Right renal pelvis (tissue), 4 donors: ENCODE results near the gene AMN1. TPM values are rescaled to one million over a fixed set of nuclear protein-coding genes. Genes with fewer than 3 reads are reported as not detected.
"Not testable (repeated sequence)": the region's sequence is repeated elsewhere in the genome, so short reads cannot be mapped to it uniquely, and the experiment has no call there.

Experiments used
- DNase-seq, 4 donors: peaks; one replicate each; pipeline ENCODE4 v3.0.0-alpha.2; 2013; ENCODE audit warnings: low read depth in 4 of 4, low spot score in 3 of 4, missing footprints in 1 of 4
- polyA plus RNA-seq, 4 donors: library from polyadenylated mRNA; unstranded; fragments of 120-200 nt; gene quantifications; one replicate each; pipeline ENCODE4 v1.2.1, GENCODE V29; 2013; ENCODE audit not compliant: insufficient read length in 4 of 4

The AMN1 gene
- polyA plus RNA-seq, 4 donors: 19.3 to 27.2 (median 23.6) TPM

DNA sequence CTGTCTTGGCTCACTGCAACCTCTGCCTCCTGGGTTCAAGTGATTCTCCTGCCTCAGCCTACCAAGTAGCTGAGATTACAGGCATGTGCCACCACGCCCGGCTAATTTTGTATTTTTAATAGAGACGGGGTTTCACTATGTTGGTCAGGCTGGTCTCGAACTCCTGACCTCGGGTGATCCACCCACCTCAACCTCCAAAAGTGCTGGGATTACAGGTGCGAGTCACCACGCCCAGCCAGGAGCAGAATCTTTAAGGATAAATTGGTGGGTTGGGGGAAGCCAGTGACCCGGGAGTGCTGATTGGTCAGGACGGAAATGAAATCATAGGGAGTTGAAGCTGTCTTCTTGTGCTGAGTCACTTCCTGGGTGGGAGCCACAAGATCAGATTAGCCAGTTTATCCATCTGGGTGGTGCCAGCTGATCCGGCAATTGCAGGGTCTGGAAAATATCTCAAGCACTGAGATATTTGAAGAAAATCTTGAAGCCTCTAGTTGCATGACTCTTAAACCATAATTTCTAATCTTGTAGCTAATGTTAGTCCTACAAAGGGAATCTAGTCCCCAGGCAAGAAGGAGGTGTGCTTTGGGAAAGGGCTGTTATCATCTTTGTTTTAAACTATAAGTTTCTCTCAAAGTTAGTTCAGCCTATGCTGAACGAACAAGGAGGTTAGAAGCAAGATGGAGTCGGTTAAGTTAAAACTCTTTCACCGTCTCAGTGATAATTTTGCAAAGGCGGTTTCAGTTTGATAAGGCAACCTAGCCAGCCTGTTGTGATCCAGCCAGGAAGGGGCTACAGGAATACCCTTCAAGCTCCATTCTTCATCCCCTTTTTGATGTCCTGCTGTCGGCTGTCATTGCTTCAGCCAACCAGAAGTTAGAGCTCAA, 5.0 kb upstream of the AMN1 start:
- not testable (repeated sequence) for DNase-seq

DNA sequence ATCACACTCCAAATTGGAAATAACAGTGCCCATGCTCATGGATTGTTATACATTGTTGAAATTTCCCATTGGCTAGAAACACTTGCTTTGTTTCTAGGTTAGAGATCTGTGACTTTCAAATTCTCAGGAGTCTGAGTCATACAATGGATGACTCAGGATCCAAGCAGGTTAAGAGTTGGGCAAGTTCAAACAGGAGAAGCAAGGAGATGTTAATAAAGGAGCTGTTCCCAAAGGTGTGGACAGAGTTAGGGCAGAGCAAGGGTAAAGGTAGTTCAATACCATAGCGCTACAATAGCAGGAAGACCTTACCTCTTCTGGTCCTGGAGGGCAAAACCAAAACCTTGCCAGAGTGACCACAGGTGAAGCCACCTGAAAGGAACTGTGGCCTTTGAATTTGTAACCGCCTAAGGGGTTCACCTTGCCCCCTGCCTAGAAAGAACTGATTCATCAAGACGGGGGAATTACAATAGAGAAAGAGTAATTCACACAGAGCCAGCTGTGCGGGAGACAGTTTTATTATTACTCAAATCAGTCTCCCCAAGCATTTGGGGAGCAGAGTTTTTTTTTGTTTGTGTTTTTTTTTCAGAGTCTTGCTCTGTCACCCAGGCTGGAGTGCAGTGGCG, 4.2 kb upstream of the AMN1 start:
- no peak for DNase-seq

DNA sequence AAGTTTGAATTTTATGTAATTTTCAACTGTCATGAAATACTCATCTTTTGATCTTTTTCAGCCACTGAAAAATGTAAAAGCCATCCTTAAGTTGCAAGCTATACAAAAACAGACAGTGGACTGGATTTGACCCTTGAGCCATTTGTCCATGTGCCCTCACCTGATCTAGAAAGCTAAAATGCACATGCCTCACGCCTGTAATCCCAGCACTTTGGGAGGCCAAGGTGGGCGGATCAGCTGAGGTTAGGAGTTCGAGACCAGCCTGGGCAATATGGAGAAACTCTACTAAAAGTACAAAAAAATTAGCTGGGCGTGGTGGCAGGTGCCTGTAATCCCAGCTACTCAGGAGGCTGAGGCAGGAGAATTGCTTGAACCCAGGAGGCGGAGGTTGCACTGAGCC, 2.4 kb upstream of the AMN1 start:
- DNase-seq: not testable (repeated sequence)

DNA sequence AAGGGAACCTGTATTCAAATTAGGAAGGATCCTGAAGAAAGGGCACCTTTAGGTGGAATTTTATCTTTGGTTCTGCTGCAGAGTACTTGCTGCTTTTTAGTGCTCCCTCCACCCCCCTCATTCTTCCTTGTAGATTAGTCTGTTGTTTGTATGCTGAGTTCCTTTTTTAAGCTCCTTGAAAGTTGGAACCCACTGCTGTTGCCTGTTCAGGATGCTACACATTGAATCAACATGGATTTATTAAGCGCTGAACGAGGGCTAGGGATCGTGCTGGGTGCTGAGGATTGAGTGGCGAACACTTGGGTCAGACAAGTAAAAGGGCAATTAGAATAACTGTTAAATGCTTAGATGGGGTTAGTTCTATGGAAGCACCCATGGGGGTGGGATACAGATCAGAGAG, 884 bp upstream of the AMN1 start:
- DNase-seq: no peak

DNA sequence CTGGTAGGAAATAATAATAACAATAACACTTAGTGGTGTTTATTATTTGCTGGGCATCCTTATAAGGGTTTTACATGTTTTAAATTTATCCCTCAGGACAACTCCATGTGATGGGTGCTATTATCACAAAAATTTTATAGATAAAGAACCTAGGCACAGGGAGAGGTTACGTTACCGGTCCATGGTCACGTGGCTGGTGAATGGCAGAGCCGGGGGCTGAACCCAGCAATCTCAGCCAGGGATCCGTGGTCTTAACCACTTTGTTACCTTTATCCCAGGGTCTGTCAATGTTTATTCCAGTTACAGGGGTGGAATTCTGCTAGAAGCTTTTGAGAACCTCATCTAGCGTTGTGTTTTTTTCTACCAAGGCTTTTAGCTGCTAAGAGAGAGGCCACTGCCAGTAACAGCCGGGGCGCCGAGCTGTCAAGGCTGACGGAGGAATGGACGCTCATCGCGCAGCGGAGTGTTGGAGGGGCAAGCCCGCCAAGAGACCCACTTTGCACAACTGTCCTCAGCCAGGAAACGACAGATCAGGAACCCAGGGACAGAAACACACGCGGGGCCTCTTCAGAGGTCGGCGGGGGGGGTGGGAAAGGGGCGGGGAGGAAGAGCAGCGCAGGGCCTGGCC, 418 bp downstream of the AMN1 start:
- DNase-seq: peak in 2 of 4 donors; percentile 28 to 44

DNA sequence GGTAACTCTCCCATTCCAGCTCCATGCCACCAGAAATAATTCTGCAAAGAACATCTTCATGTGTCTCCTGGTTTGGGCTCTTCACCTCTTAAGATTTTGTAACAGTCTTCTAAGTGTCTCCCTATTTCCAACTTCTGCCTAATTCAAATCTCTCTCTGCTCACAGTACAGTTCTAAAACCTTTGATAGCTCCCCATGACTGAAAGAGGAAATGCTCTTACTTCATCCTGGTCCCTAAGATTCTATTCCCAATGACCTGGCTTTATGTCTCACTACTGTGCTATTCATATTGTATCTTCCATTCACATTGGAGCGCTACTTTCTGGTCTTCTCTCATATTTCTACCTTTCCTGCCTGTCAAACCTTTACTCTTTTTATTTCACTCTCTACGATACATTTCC, 1.6 kb downstream of the AMN1 start:
- no peak for DNase-seq

DNA sequence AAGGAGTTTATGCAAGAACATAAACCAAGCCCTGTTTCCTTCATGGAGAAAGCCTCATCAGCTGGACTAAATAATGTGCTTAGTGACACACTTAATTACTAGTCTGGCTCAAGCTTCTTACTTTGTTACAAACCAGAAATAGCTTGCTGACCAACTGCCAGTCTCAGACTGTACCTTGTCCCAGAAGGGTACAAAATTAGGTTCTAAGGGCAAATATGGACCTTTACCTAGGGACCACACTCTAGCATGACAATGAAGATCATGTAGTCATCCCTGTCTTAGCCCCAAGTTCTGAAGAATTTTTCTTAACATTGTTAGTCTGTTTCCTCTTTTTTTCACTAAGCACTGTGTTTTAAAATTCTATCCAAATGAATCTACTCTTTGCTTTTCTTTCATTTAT, 2.2 kb downstream of the AMN1 start:
- no peak for DNase-seq

DNA sequence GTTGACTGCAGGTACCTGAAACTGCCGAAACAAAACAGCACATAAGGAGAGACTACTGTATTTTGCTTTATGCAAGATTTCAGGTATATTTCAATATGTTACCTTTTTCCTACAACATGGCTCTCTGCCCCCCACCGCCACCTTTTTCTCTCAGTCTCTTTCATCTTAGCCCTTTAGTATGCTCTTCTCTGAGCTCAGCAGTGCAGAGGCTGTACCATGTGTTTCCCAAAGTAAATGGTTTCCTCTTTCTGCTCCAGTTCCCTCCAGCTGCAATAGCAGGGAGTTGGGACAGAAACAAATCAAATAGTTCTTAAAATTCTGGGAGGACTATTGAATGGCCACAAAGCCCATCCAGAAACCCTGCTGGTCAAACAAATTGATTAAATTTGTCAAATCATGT, 4.3 kb downstream of the AMN1 start:
- no peak for DNase-seq

DNA sequence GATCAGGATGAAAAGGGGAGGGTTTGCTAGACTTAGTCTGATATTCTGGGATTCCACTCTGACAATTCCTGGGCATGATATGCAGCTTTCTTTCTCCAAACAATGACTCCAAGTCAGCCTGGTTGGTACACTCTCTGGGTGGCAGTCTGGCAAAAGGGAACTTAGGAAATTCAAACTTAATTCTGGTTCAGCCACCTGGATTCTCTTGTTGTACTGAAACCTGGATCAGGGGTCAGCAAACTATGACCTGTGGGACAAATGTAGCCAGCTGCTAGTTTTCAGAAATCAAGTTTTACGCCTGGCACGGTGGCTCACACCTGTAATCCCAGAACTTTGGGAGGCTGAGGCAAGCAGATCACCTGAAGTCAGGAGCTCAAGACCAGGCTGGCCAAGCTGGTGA, 6.2 kb downstream of the AMN1 start:
- no peak for DNase-seq

DNA sequence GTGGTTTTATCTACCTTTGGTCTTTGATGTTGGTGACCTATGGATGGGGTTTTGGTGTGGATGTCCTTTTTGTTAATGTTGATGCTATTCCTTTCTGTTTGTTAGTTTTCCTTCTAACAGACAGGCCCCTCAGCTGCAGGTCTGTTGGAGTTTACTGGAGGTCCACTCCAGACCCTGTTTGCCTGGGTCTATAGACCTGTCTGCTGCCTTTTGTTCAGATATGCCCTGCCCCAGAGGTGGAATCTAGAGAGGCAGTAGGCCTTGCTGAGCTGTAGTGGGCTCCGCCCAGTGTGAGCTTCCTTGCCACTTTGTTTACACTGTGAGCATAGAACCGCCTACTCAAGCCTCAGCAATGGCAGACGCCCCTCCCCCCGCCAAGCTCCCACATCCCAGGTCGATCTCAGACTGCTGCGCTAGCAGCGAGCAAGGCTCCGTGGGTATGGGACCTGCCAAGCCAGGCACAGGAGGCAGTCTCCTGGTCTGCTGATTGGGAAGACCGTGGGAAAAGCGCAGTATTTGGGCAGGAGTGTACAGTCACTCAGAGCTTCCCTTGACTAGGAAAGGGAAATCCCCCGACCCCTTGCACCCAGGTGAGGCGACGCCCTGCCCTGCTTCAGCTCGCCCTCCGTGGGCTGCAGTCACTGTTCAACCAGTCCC, 10.2 kb downstream of the AMN1 start:
- DNase-seq: not testable (repeated sequence)

DNA sequence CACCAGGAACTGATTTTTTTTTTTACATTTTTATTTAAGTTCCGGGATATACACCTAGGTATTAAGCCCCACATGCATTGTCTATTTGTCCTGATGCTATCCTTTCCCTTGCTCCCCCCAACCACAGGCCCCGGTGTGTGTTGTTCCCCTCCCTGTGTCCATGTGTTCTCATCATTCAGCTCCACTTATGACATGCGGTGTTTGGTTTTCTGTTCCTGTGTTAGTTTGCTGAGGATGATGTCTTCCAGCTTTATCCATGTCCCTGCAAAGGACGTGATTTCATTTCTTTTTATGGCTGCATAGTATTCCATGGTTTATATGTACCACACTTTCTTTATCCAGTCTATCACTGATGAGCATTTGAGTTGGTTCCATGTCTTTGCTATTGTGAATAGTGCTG, 11.8 kb downstream of the AMN1 start:
- DNase-seq: not testable (repeated sequence)

DNA sequence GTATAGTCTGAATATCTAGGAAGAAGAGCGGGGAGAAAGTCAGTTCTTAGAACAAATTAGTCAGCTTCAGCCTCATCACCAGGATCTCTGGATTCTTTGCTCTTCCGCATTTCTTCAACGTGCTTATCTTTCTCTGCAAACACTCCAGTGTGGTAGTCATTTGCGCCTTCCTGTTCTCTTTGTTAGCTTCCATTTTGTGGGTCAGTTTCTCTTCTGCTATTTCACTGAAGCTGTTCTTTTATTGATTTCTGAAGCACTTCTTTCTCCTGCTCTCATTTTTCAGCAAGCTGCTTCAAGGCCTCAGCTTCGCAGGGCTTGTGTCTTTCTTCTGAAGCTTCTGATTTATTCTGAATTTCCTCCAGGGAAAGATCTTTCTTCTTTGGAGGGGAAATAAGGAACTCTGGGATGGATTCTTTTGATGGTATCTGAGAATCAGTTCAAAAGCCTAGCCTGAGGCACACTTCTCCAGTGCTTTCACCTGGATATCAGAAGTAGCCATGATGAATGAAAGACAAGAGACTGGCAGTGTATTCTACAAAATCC, 13.5 kb downstream of the AMN1 start:
- DNase-seq: no peak

DNA sequence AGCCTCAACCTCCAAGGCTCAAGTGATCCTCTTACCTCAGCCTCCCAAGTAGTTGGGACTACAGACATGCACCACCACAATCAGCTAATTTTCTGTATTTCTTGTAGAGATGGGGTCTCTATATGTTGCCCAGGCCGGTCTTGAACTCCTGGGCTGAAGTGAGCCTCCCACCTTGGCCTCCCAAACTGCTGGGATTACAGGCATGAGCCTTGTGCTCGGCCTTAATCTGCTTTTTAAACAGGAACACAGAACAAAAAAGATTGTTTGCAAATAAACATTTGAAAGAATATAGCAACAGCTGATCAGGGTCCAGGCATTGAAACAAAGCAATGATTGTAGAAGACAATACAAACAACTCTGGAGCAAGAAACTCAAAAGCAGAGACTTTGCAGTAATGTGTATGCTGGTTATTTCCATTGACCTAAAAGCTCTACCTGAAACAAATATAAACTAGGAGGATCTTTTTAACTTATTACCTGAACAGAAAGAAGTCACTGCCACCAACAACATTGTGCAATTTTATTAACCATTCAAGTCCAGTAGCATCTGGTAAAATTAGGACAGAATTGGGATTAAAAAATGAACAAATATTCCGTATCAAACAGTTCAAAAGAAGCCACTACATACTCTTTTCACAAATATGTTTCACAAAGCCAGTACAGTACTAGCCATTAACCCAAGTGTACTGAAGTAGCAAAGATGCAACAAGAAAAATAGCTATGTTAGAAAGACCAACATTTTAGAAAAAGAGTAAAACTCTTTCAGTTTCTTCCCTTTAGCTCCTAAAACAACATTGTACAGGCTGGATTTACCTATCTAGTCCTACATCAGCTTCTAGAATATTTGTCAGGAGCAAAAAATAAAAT, 14.2 kb downstream of the AMN1 start:
- no peak for DNase-seq

DNA sequence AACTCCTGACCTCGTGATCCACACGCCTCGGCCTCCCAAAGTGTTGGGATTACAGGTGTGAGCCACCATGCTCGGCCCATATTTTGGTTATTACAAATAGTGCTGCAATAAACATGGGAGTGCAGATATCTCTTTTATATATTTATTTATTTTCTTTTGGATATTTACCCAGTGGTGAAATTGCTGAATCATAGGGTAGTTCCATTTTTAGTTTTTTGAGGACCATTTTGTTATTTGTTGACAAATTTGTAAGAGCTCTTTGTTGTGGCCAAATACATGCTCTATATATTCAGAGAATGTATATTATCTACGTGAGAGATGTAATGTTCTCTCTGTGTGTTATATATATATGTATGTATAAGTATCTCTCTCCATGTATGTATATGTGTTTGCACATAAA, 15.9 kb downstream of the AMN1 start:
- no peak for DNase-seq

DNA sequence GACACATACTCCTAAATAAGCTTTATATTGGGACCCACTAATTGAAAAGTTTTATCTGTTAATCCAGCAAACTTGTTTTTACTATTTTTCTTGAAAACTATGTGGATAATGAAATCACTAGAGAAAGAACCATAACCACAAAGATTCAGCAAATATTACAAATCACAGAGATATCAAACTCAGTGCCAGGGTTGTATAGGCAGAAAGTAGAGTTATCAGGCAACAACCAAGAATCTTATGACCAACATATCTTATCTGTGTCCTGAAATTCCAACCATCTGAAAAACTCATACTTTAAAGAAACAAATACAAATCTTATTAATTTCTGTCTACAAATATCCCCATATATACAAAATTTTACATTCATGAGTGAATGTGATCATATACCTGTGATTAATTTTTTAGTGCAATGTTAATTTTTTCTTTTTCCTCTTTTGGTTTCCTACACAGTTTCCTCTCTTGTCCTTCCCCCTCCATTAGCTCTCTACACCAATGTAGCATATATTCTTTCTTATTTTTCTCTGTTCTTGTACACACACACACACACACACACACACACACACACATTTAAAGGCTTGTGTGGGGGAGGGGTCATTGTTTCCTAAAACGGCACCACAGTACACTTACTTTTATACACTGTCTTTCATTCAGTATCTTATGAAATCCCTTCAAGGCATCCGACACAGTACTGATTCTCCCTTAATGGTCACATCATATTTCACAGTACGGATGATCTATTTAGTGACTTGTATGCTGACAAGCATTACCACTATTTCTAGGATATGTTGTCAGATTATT, 18.6 kb downstream of the AMN1 start:
- no peak for DNase-seq

DNA sequence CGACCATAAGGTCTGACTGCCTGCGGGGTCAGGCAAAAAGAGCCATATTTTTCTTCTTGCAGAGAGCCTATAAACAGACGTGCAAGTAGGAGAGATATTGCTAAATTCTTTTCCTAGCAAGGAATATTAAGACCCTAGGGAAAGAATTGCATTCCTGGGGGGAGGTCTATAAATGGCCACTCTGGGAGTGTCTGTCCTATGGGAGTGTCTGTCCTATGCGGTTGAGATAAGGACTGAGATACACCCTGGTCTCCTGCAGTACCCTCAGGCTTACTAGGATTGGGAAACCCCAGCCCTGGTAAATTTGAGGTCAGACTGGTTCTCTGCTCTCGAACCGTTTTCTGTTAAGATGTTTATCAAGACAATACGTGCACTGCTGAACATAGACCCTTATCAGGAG, 20.7 kb downstream of the AMN1 start:
- not testable (repeated sequence) for DNase-seq

DNA sequence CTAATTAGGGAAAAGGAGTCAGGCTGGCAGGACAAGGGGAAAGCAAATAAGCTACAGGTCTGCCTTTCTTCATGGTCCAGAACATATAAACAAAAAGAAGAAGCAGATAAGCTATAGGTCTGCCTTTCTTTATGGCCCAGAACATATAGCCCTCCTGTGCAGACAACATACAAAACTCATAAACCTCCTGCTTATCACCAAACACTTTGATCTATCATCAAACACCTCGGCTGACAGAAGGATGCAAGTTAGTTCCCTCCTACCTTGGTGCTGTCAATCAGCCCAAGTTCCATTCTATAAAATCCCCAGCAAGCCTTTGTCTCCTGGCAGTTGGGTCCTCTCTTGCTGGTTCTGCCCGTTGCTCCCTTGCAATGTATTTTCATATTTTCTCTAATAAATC, 23.2 kb downstream of the AMN1 start:
- DNase-seq: no peak

DNA sequence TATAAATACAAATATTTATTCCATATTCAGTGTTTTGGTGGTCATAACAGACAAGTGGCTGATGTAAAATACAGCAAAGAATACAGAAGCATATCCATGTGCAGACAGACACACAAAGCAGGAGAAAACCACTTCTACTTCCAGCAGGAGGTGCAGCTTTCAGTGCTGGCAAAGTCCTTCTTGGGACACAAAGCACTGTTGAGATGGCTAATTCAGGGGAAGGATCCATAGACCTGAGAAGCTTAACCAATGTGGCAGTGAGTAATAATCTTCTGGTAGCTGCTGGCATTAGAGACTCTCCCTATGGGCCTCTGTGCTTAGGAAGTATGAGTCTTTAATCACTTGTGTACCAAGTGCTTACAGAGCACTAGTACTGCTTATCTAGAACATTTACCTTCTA, 26.8 kb downstream of the AMN1 start:
- no peak for DNase-seq

DNA sequence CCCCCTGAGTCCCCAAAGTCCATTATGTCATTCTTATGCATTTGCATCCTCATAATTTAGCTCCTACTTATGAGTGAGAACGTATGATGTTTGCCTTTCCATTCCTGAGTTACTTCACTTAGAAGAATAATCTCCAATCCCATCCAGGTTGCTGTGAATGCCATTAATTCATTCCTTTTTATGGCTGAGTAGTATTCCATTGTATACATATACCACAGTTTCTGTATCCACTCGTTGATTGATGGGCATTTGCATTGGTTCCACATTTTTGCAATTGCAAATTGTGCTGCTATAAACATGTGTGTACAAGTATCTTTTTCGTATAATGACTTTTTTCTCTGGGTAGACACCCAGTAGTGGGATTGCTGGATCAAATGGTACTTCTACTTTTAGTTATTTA, 38.9 kb downstream of the AMN1 start:
- not testable (repeated sequence) for DNase-seq
